Muscle of leg (tissue), 16 donors: ENCODE results near the gene PCDHGB2. TPM values are rescaled to one million over a fixed set of nuclear protein-coding genes. Genes with fewer than 3 reads are reported as not detected.
"Not testable (repeated sequence)": the region's sequence is repeated elsewhere in the genome, so short reads cannot be mapped to it uniquely, and the experiment has no call there.

Experiments used
- DNase-seq: peaks from one replicate; pipeline ENCODE4 v3.0.0; 2013
- H3K27ac ChIP-seq: one replicate; pipeline ENCODE4 v1.5.1; 2013; ENCODE audit warnings: mild to moderate bottlenecking, low read length, control low read depth
- H3K27me3 ChIP-seq: one replicate; pipeline ENCODE4 v1.6.1; 2013; ENCODE audit warnings: low read length; ENCODE audit not compliant: control insufficient read depth, insufficient read depth
- H3K36me3 ChIP-seq: one replicate; pipeline ENCODE4 v1.6.1; 2013; ENCODE audit warnings: low read length; ENCODE audit not compliant: control insufficient read depth, insufficient read depth
- H3K4me1 ChIP-seq: one replicate; pipeline ENCODE4 v1.6.1; 2013; ENCODE audit warnings: low read length; ENCODE audit not compliant: control insufficient read depth, insufficient read depth
- H3K4me3 ChIP-seq: one replicate; pipeline ENCODE4 v1.5.1; 2013; ENCODE audit warnings: low read length, control low read depth
- H3K9me3 ChIP-seq: replicated peaks from 2 replicates; pipeline ENCODE4 v1.6.1; 2013; ENCODE audit warnings: low read depth, low read length; ENCODE audit not compliant: control insufficient read depth
- WGBS: methylation state at CpG from one replicate; pipeline ENCODE4 v1.1.5; 2013; ENCODE audit warnings: missing lambda C conversion rate; ENCODE audit not compliant: insufficient coverage; 5-methylcytosine and 5-hydroxymethylcytosine counted together
- long read RNA-seq, 11 donors: transcript quantifications; one replicate each; lab custom pipeline, GENCODE V29; 2026
- polyA plus RNA-seq, 8 donors: library from polyadenylated mRNA; unstranded; fragments of 120-200 nt; gene quantifications; one replicate each; pipeline versions ENCODE4 v1.2.1 to v1.2.3, GENCODE V29; 2013; ENCODE audit warnings: inconsistent platforms in 1 of 8, low replicate concordance in 1 of 8; ENCODE audit not compliant: insufficient read length in 8 of 8, insufficient read depth in 1 of 8
- total RNA-seq: library from RNA; stranded (reverse); fragments of 120-200 nt; gene quantifications from one replicate; pipeline ENCODE4 v1.2.4, GENCODE V29; 2013

The PCDHGB2 gene
- 1.5 TPM for total RNA-seq
- polyA plus RNA-seq = 1 to 10 TPM; 1.5 to 2.8 (median 1.9) TPM
- long read RNA-seq, donor 1, partial matches to known transcripts = 0 of 1 reads
- long read RNA-seq, donor 1, other reads (novel, unspliced or antisense) = 0 of 1 reads
- long read RNA-seq, donor 2, partial matches to known transcripts = 0 of 1 reads
- long read RNA-seq, donor 2, other reads (novel, unspliced or antisense) = 0 of 1 reads
- long read RNA-seq, donor 3, full-length matches to known transcripts = 4 of 4 reads
- long read RNA-seq, donor 3, partial matches to known transcripts = 0 of 4 reads
- long read RNA-seq, donor 3, other reads (novel, unspliced or antisense) = 0 of 4 reads
- long read RNA-seq, donor 4, full-length matches to known transcripts = 5 of 5 reads
- long read RNA-seq, donor 4, partial matches to known transcripts = 0 of 5 reads
- long read RNA-seq, donor 4, other reads (novel, unspliced or antisense) = 0 of 5 reads
- long read RNA-seq, donor 5, full-length matches to known transcripts = 2 of 2 reads
- long read RNA-seq, donor 5, partial matches to known transcripts = 0 of 2 reads
- long read RNA-seq, donor 5, other reads (novel, unspliced or antisense) = 0 of 2 reads
- long read RNA-seq, donor 6 = 0 reads
- long read RNA-seq, donor 7, partial matches to known transcripts = 0 of 3 reads
- long read RNA-seq, donor 7, other reads (novel, unspliced or antisense) = 0 of 3 reads
- long read RNA-seq, donor 8, full-length matches to known transcripts = 2 of 2 reads
- long read RNA-seq, donor 8, partial matches to known transcripts = 0 of 2 reads
- long read RNA-seq, donor 8, other reads (novel, unspliced or antisense) = 0 of 2 reads
- long read RNA-seq, donor 9, partial matches to known transcripts = 0 of 2 reads
- long read RNA-seq, donor 9, other reads (novel, unspliced or antisense) = 0 of 2 reads
- long read RNA-seq, donor 10, full-length matches to known transcripts = 5 of 5 reads
- long read RNA-seq, donor 10, partial matches to known transcripts = 0 of 5 reads
- long read RNA-seq, donor 10, other reads (novel, unspliced or antisense) = 0 of 5 reads
- long read RNA-seq, donor 11 = 0 reads

DNA sequence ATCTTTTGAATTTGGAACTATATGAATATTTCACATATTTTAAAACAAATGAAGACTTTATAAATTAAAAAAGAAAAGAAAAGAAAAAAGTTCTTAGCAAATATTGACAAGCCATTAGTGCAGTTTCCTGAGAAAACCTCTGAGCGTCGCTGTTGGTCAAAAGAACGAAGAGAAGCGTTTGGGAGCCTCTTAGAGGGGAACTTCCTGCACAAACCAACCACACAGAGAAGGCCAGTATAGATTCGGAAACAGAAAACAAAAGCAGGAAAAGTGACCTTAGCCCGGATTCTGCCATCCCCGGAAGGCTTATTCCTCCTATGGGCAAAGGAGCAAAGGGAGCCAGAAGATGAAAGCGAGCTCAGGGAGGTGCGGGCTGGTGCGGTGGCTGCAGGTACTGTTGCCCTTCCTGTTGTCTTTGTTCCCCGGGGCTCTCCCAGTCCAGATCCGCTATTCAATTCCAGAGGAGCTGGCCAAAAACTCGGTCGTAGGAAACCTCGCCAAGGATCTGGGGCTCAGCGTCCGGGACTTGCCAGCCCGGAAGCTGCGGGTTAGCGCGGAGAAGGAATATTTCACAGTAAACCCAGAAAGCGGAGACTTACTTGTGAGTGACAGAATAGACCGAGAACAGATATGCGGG is at the start of gene PCDHGB2:
PCDHGB2 (plus strand) TSS at position 205 of the 637 bp plus-strand sequence; CDS start at position 347, 142 bp downstream.
- peak; percentile 14 for DNase-seq
- Histone ChIP-seq H3K4me3 (peak within 1 kb of the TSS; percentile 18), H3K27me3 (peaks cover 10% of the 10 kb centered on the region), H3K27ac (no peak within 1 kb of the TSS), H3K9me3 (peaks cover 74% of the 10 kb centered on the region), H3K4me1 (no peaks in the 10 kb centered on the region), H3K36me3 (no peaks in the 10 kb centered on the region)
- 22% methylated on average over 16 of the region's 24 CpGs for WGBS

DNA sequence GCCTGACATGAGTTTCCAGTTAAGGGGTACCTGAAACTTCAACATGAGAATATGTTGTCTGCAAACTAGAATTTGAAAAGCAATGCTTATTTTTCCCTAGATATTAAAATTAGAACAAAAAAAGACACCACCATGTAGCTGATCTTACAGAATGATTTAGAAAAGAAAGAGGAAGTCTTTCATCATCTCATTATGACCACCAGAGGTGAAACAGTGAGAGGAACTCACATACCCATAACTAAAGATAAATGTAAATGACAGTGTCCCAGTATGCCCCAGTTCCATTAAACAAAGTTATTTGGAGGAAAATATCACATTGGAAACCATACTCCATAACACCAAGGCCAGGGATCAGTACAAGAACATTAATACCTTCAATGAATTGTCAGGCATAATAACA is 46.1 kb upstream of the PCDHGB2 start:
- no peak overlapping the region for H3K27ac ChIP-seq
- H3K9me3 ChIP-seq = peaks cover 66% of the 10 kb centered on the region
- peaks cover 6% of the 10 kb centered on the region for H3K36me3 ChIP-seq
- H3K4me3 ChIP-seq = no peak overlapping the region
- no peaks in the 10 kb centered on the region for H3K4me1 ChIP-seq
- DNase-seq = no peak
- no peaks in the 10 kb centered on the region for H3K27me3 ChIP-seq

GRCh38 chr5:141316963-141317362 is 42.8 kb upstream of the PCDHGB2 start:
- H3K4me1 ChIP-seq, H3K27me3 ChIP-seq, DNase-seq, H3K4me3 ChIP-seq, H3K27ac ChIP-seq: not testable (repeated sequence)
- no CpG with 5 or more reads among the region's 4 CpGs for WGBS
- Histone ChIP-seq H3K9me3 (peaks cover 67% of the 10 kb centered on the region), H3K36me3 (peaks cover 17% of the 10 kb centered on the region)

GRCh38 chr5:141319202-141319601 is 40.6 kb upstream of the PCDHGB2 start:
- Histone ChIP-seq H3K27me3 (no peaks in the 10 kb centered on the region), H3K4me1 (peaks cover 5% of the 10 kb centered on the region), H3K4me3 (no peak overlapping the region), H3K27ac (no peak overlapping the region), H3K9me3 (peaks cover 63% of the 10 kb centered on the region), H3K36me3 (peaks cover 17% of the 10 kb centered on the region)
- DNase-seq = no peak
- 94% methylated on average over 6 of the region's 6 CpGs for WGBS

- DNase-seq = no peak
- H3K27ac ChIP-seq = peak overlapping the region; percentile 100
- H3K36me3 ChIP-seq = peaks cover 17% of the 10 kb centered on the region
- H3K27me3 ChIP-seq = no peaks in the 10 kb centered on the region
- WGBS = 75% methylated on average over 5 of the region's 5 CpGs
- peaks cover 5% of the 10 kb centered on the region for H3K4me1 ChIP-seq
- peaks cover 58% of the 10 kb centered on the region for H3K9me3 ChIP-seq
- peak overlapping the region; percentile 92 for H3K4me3 ChIP-seq
These were observed 40.1 kb upstream of the PCDHGB2 start for GRCh38 chr5:141319699-141320098.

GRCh38 chr5:141320225-141321169 is 39.3 kb upstream of the PCDHGB2 start, which contains the start of gene TAF7:
Gene TAF7 (minus strand): TSS chr5:141320784. CDS start chr5:141320044, 740 bp downstream.
- Histone ChIP-seq H3K4me1 (peaks cover 5% of the 10 kb centered on the region), H3K27me3 (no peaks in the 10 kb centered on the region), H3K27ac (peak within 1 kb of the TSS; percentile 100), H3K9me3 (peaks cover 50% of the 10 kb centered on the region), H3K36me3 (peaks cover 14% of the 10 kb centered on the region), H3K4me3 (peak within 1 kb of the TSS; percentile 92)
- peak; percentile 97 for DNase-seq
- under 1% methylated on average over 53 of the region's 67 CpGs for WGBS

DNA sequence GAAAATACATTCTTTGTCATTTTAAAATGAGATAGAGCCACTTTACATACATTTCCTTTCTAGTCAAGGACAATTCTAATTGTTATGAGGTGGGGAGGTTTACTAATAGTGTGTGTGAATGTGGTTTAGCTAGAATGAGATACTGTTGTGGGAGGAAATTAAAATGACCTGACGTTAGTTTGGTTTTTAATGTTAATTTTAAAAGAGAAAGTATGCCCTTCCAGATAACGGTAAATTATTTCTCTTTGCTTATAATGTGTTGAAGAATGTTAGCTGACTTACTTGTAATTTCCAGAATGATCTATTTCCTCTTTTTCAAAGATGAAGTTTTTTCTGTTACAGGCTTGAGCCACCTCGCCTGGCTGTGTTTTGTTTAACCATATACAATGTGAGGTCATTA is 37.5 kb upstream of the PCDHGB2 start:
- Histone ChIP-seq H3K36me3 (peaks cover 14% of the 10 kb centered on the region), H3K9me3 (peaks cover 40% of the 10 kb centered on the region), H3K4me1 (peaks cover 5% of the 10 kb centered on the region), H3K27me3 (no peaks in the 10 kb centered on the region), H3K4me3 (no peak overlapping the region), H3K27ac (no peak overlapping the region)
- no CpG with 5 or more reads among the region's 3 CpGs for WGBS
- no peak for DNase-seq

DNA sequence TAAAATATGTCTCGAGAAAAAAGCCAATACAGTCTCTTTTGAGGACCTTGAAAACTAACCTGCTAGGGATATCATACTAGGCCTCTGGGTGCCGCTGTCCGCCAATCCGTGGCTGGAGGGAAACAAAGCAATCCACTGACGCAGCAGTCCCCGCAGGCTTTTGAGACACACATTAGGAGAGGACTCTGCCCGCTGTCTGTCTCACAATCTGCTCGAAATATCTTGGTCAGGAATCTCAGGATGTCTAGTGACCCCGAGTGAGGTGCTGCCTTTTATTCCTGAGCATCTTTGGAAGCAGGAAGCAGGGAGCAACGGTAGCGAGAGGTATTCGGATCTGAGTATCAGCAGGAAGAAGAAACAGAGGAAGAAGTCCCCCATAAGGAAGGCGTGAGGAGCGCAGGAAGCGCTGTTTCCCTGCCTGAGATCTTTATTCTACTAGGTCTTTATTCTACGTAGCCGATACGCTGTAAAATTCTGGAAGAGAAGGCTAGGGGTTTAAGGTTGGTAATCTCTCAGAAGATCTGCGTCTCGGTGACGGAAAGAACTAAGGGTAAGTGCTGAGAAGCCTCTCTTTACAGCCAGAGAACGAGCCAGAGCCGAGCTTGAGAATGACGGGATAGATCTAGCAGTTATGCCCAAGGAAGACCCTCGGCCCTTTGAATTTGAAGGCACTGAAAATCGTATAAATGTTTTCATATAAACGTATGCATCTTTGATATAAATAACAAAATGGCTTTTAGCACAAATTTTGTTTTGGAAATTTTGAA is 33.5 kb upstream of the PCDHGB2 start:
- 8% methylated on average over 17 of the region's 27 CpGs for WGBS
- peaks cover under 1% of the 10 kb centered on the region for H3K4me1 ChIP-seq
- H3K27ac ChIP-seq = no peak overlapping the region
- peaks cover 3% of the 10 kb centered on the region for H3K27me3 ChIP-seq
- DNase-seq = peak; percentile 51
- H3K9me3 ChIP-seq = peaks cover 35% of the 10 kb centered on the region
- peak overlapping the region; percentile 6 for H3K4me3 ChIP-seq
- no peaks in the 10 kb centered on the region for H3K36me3 ChIP-seq
